Endothelial cell of umbilical vein (primary cell): ENCODE data around the gene ZNF516.

ENCODE experiments used
- CTCF ChIP-seq, 2 donors: IDR thresholded peaks; 1 replicate in 1 of 2; 2 replicates in 1 of 2; pipeline ENCODE4 v1.5.1; 2011; ENCODE audit warnings: low read length in 2 of 2, mild to moderate bottlenecking in 2 of 2, moderate library complexity in 2 of 2, control low read depth in 1 of 2, inconsistent platforms in 1 of 2, low read depth in 1 of 2; ENCODE audit not compliant: insufficient read depth in 1 of 2; ENCODE audit errors: extremely low read depth in 1 of 2
- GATA2 ChIP-seq: IDR thresholded peaks from 2 replicates; pipeline ENCODE4 v1.7.0; 2011; ENCODE audit warnings: low read depth, mild to moderate bottlenecking, moderate library complexity, mixed read lengths, low read length; ENCODE audit not compliant: insufficient read length, insufficient read depth
- JUN ChIP-seq: IDR thresholded peaks from 2 replicates; pipeline ENCODE4 v1.6.1; 2011; ENCODE audit warnings: borderline replicate concordance, low read depth; ENCODE audit not compliant: insufficient read length, insufficient read depth
- MAX ChIP-seq: IDR thresholded peaks from 2 replicates; pipeline ENCODE4 v1.6.1; 2011; ENCODE audit not compliant: insufficient read depth, insufficient read length
- POLR2A ChIP-seq: IDR thresholded peaks from 2 replicates; pipeline ENCODE4 v1.6.1; 2012; ENCODE audit warnings: low read depth, mild to moderate bottlenecking, control low read depth, low read length
- POLR2AphosphoS5 ChIP-seq: IDR thresholded peaks from 2 replicates; pipeline ENCODE4 v1.6.1; 2012; ENCODE audit warnings: low read depth, mild to moderate bottlenecking, control low read depth, low read length, moderate library complexity; ENCODE audit not compliant: insufficient read depth

GRCh38 chr18:76499021-76499420, 4.0 kb upstream of the ZNF516 start:
- TF ChIP-seq POLR2A (no peak), CTCF (IDR thresholded peaks at IDR 0.05; ENCODE audit: extremely low read depth in 1 of 2, insufficient read depth in 1 of 2, low read depth in 1 of 2, low read length in 2 of 2) (no peak), MAX (no peak), JUN (no peak), GATA2 (no peak), POLR2AphosphoS5 (no peak)
